Measurements from ENCODE around the gene GFOD1.

DNA sequence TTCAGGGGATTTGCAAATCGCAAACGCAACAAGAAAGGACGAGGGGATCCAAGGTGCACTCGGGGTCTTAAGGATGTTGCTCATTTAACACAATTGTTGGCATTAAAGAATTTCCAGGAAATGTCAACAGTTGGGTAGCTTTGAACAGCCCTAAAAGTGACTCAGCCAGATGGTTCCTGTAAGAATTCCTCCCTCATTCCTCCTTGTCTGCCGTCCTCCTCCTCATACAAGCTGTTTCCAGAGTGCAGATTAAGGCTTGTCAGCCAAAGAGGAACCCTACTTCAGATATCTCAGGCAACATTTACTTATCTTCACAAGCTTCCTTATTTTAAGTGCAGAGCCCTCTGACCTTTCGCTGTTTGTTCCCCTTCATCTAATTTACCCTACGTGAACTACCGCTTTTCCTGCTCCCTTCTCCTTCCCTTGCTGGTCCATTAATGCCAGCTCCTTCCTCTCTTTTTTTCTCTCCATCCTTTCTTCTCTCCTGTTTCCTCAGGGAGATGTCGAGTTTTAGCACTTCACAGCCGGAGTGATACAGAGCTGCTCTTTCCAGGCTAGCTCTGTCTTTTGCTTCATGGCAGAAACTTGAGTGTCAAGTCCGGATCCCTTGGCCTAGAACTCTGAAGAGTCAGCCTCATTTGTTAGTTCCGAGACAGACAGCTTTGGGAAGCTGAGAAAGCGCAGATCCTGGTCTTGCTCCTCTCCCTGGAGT lies 132.9 kb downstream of the GFOD1 start:
- TF ChIP-seq CTCF (conservative IDR thresholded peaks at IDR 0.05; ENCODE audit: low read length), result no peak
- no peak for TF ChIP-seq EZH2phosphoT487 (IDR thresholded peaks at IDR 0.05; ENCODE audit: borderline replicate concordance)
